ENCODE data around the gene IMMP2L. TPM values are rescaled to one million over a fixed set of nuclear protein-coding genes. Genes with fewer than 3 reads are reported as not detected.

Gene IMMP2L
- total RNA-seq, 1 experiment from 2014 or later = 8.8 TPM

DNA sequence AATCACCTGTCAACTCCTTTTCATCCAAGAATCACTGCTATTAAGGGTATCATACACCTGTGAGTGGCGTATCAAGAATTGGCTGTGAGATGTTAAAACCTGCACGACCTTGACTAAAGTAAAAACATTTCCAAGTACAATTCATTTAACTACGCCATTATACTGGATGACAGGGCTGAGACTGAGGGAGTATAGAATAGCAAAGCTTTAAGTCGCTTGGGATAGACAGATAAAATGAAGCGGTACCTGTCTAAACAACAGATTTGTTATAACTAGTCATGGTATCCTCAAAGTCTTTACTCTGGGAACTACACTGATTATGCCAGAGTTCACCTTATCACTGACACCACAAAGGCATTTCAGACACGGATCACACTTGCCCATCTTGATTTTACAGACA lies 837.5 kb downstream of the IMMP2L start:
- intact Hi-C loops (cut with micrococcal nuclease; ENCODE audit: unreplicated experiment) (no loop called here), in situ Hi-C loops (cut with HindIII; ENCODE audit: low pct_unique_long_range_greater_than_20kb, low sequenced_read_pairs) (no loop called here)
- no peaks in the 10 kb centered on the region for H3K4me1 ChIP-seq (ENCODE audit: control insufficient read depth, insufficient read depth, low read length)
- POLR2A ChIA-PET = no interaction called here
- TF ChIP-seq POLR2AphosphoS5 (IDR thresholded peaks at IDR 0.05; ENCODE audit: low read depth, low read length) (no peak), TCF7L2 (IDR thresholded peaks at IDR 0.05; ENCODE audit: low read depth, low read length) (no peak), CTCF (IDR thresholded peaks at IDR 0.05) (no peak), SIN3A (IDR thresholded peaks at IDR 0.05; ENCODE audit: borderline replicate concordance, insufficient read depth, low read depth, low read length) (no peak)
- ATAC-seq = no peak
- H3K27ac ChIP-seq (ENCODE audit: low read length) = no peak overlapping the region
- H3K4me3 ChIP-seq (ENCODE audit: low read depth in 2 of 2, low read length in 2 of 2) = no peak overlapping the region
- H3K9me3 ChIP-seq (ENCODE audit: control insufficient read depth, insufficient read depth, low read depth, low read length) = peaks cover 3% of the 10 kb centered on the region; the same call in 1 of the 2 replicates
- no peaks in the 10 kb centered on the region for H3K36me3 ChIP-seq (ENCODE audit: control insufficient read depth, insufficient read depth, low read length)
- no TSS peak for BruUV-seq (replicated peaks)
- CTCF ChIA-PET = no interaction called here
- H3K27me3 ChIP-seq (ENCODE audit: control insufficient read depth, insufficient read depth, low read length) = no peaks in the 10 kb centered on the region
- DNase-seq (ENCODE audit: low read depth, low spot score) = no peak

- no peak for ATAC-seq
- POLR2A ChIA-PET = no interaction called here
Measured at GRCh38 chr7:110721395-110721794, 840.9 kb downstream of the IMMP2L start.

More at GRCh38 chr7:110721395-110721794, 840.9 kb downstream of the IMMP2L start:
- TF ChIP-seq CTCF (IDR thresholded peaks at IDR 0.05) (no peak), POLR2AphosphoS5 (IDR thresholded peaks at IDR 0.05; ENCODE audit: low read depth, low read length) (no peak), SIN3A (IDR thresholded peaks at IDR 0.05; ENCODE audit: borderline replicate concordance, insufficient read depth, low read depth, low read length) (no peak), TCF7L2 (IDR thresholded peaks at IDR 0.05; ENCODE audit: low read depth, low read length) (no peak)
- TF ChIP-seq, protein P1, sequence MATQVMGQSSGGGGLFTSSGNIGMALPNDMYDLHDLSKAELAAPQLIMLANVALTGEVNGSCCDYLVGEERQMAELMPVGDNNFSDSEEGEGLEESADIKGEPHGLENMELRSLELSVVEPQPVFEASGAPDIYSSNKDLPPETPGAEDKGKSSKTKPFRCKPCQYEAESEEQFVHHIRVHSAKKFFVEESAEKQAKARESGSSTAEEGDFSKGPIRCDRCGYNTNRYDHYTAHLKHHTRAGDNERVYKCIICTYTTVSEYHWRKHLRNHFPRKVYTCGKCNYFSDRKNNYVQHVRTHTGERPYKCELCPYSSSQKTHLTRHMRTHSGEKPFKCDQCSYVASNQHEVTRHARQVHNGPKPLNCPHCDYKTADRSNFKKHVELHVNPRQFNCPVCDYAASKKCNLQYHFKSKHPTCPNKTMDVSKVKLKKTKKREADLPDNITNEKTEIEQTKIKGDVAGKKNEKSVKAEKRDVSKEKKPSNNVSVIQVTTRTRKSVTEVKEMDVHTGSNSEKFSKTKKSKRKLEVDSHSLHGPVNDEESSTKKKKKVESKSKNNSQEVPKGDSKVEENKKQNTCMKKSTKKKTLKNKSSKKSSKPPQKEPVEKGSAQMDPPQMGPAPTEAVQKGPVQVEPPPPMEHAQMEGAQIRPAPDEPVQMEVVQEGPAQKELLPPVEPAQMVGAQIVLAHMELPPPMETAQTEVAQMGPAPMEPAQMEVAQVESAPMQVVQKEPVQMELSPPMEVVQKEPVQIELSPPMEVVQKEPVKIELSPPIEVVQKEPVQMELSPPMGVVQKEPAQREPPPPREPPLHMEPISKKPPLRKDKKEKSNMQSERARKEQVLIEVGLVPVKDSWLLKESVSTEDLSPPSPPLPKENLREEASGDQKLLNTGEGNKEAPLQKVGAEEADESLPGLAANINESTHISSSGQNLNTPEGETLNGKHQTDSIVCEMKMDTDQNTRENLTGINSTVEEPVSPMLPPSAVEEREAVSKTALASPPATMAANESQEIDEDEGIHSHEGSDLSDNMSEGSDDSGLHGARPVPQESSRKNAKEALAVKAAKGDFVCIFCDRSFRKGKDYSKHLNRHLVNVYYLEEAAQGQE (IDR thresholded peaks at IDR 0.05; ENCODE audit: insufficient read depth in 1 of 2, low read depth in 2 of 2, low read length in 1 of 2) = no peak
- H3K27ac ChIP-seq (ENCODE audit: low read length) = no peak overlapping the region
- DNase-seq (ENCODE audit: low read depth, low spot score) = no peak
- H3K4me1 ChIP-seq (ENCODE audit: control insufficient read depth, insufficient read depth, low read length) = no peaks in the 10 kb centered on the region
- CTCF ChIA-PET = no interaction called here
- no peak overlapping the region for H3K4me3 ChIP-seq (ENCODE audit: low read depth in 2 of 2, low read length in 2 of 2)
- in situ Hi-C loops (cut with HindIII; ENCODE audit: low pct_unique_long_range_greater_than_20kb, low sequenced_read_pairs) = no loop called here
- no peaks in the 10 kb centered on the region for H3K27me3 ChIP-seq (ENCODE audit: control insufficient read depth, insufficient read depth, low read length)
- peaks cover 3% of the 10 kb centered on the region; the same call in 1 of the 2 replicates for H3K9me3 ChIP-seq (ENCODE audit: control insufficient read depth, insufficient read depth, low read depth, low read length)
- BruUV-seq (replicated peaks) = no TSS peak
- no peaks in the 10 kb centered on the region for H3K36me3 ChIP-seq (ENCODE audit: control insufficient read depth, insufficient read depth, low read length)
- intact Hi-C loops (cut with micrococcal nuclease; ENCODE audit: unreplicated experiment) = no loop called here
